Measurements from ENCODE around the gene EPB41L4A.

- no peak for TF ChIP-seq POLR2AphosphoS5 (IDR thresholded peaks at IDR 0.05)
- TF ChIP-seq CTCF (IDR thresholded peaks at IDR 0.05): no peak
Observed at GRCh38 chr5:112247960-112248359, 171.1 kb downstream of the EPB41L4A start.

Measured in breast epithelium (tissue), 3 donors.